Adrenal gland (tissue), 5 donors: ENCODE measurements around the gene FGGY.

Experiments used
- CTCF ChIP-seq, 6 experiments: fragments of 450-650 bp in 4 of 6; fragments of 200-600 bp in 2 of 6; sonication (generic) in 1 of 6; IDR thresholded peaks; 1 replicate in 5 of 6; 2 replicates in 1 of 6; pipeline versions ENCODE4 v1.5.1 to v1.8.0; 2016 to 2021; ENCODE audit warnings: antibody characterized with exemption in 6 of 6, mild to moderate bottlenecking in 2 of 6, moderate library complexity in 1 of 6
- POLR2A ChIP-seq, 2 donors: fragments of 450-650 bp; IDR thresholded peaks; one replicate each; pipeline ENCODE4 v1.6.1; 2017; ENCODE audit warnings: antibody characterized with exemption in 2 of 2, mild to moderate bottlenecking in 2 of 2, moderate library complexity in 1 of 2
- donor health status: DM: no; HTN: no; CAD: no.

GRCh38 chr1:59653968-59654367 is 357.1 kb downstream of the FGGY start:
- TF ChIP-seq POLR2A (IDR thresholded peaks at IDR 0.05), result no peak
- no peak for TF ChIP-seq CTCF (IDR thresholded peaks at IDR 0.05)
